ENCODE measurements around the gene HOXC4.

Gene HOXC4

GRCh38 chr12:54049108-54049507, 4.5 kb upstream of the HOXC4 start:
- in situ Hi-C loops (cut with MboI; ENCODE audit: low pct_unique_long_range_greater_than_20kb, low sequenced_read_pairs), result no loop called here
- no peak for DNase-seq

GRCh38 chr12:54050482-54050810, 3.2 kb upstream of the HOXC4 start:
- in situ Hi-C loops (cut with MboI; ENCODE audit: low pct_unique_long_range_greater_than_20kb, low sequenced_read_pairs), result no loop called here
- DNase-seq, result no peak

GRCh38 chr12:54051026-54051842, 2.4 kb upstream of the HOXC4 start:
- in situ Hi-C loops (cut with MboI; ENCODE audit: low pct_unique_long_range_greater_than_20kb, low sequenced_read_pairs), result no loop called here

GRCh38 chr12:54051874-54052437, 1.7 kb upstream of the HOXC4 start:
- no peak for DNase-seq
- in situ Hi-C loops (cut with MboI; ENCODE audit: low pct_unique_long_range_greater_than_20kb, low sequenced_read_pairs), result no loop called here

More at GRCh38 chr12:54051026-54051842, 2.4 kb upstream of the HOXC4 start:
- DNase-seq, result no peak

- DNase-seq, result no peak
- in situ Hi-C loops (cut with MboI; ENCODE audit: low pct_unique_long_range_greater_than_20kb, low sequenced_read_pairs), result no loop called here
Observed at GRCh38 chr12:54052438-54053002, 1.1 kb upstream of the HOXC4 start.

- in situ Hi-C loops (cut with MboI; ENCODE audit: low pct_unique_long_range_greater_than_20kb, low sequenced_read_pairs), result no loop called here
- no peak for DNase-seq
Observed at GRCh38 chr12:54053003-54053750, 458 bp upstream of the HOXC4 start.

- no peak for DNase-seq
- in situ Hi-C loops (cut with MboI; ENCODE audit: low pct_unique_long_range_greater_than_20kb, low sequenced_read_pairs), result no loop called here
Observed at GRCh38 chr12:54054742-54055194, 1.1 kb downstream of the HOXC4 start.

GRCh38 chr12:54055552-54055951, 1.9 kb downstream of the HOXC4 start:
- DNase-seq, result no peak
- in situ Hi-C loops (cut with MboI; ENCODE audit: low pct_unique_long_range_greater_than_20kb, low sequenced_read_pairs), result no loop called here

GRCh38 chr12:54056110-54056509, 2.5 kb downstream of the HOXC4 start:
- no peak for DNase-seq
- in situ Hi-C loops (cut with MboI; ENCODE audit: low pct_unique_long_range_greater_than_20kb, low sequenced_read_pairs), result no loop called here

GRCh38 chr12:54058128-54058768, 4.6 kb downstream of the HOXC4 start:
- in situ Hi-C loops (cut with MboI; ENCODE audit: low pct_unique_long_range_greater_than_20kb, low sequenced_read_pairs), result no loop called here
- no peak for DNase-seq

- in situ Hi-C loops (cut with MboI; ENCODE audit: low pct_unique_long_range_greater_than_20kb, low sequenced_read_pairs), result no loop called here
- DNase-seq, result no peak
Observed at GRCh38 chr12:54059668-54060067, 6.0 kb downstream of the HOXC4 start.

GRCh38 chr12:54060174-54060974, 6.7 kb downstream of the HOXC4 start:
- DNase-seq, result no peak
- in situ Hi-C loops (cut with MboI; ENCODE audit: low pct_unique_long_range_greater_than_20kb, low sequenced_read_pairs), result no loop called here

GRCh38 chr12:54060975-54061778, 7.5 kb downstream of the HOXC4 start:
- DNase-seq, result no peak
- in situ Hi-C loops (cut with MboI; ENCODE audit: low pct_unique_long_range_greater_than_20kb, low sequenced_read_pairs), result no loop called here

GRCh38 chr12:54065677-54066076, 12.0 kb downstream of the HOXC4 start:
- DNase-seq, result no peak
- in situ Hi-C loops (cut with MboI; ENCODE audit: low pct_unique_long_range_greater_than_20kb, low sequenced_read_pairs), result no loop called here

- no peak for DNase-seq
- in situ Hi-C loops (cut with MboI; ENCODE audit: low pct_unique_long_range_greater_than_20kb, low sequenced_read_pairs), result no loop called here
Observed at GRCh38 chr12:54066408-54066807, 12.8 kb downstream of the HOXC4 start.

- no peak for DNase-seq
- in situ Hi-C loops (cut with MboI; ENCODE audit: low pct_unique_long_range_greater_than_20kb, low sequenced_read_pairs), result no loop called here
Observed at GRCh38 chr12:54068418-54069070, 14.9 kb downstream of the HOXC4 start.

GRCh38 chr12:54071942-54072341, 18.3 kb downstream of the HOXC4 start:
- in situ Hi-C loops (cut with MboI; ENCODE audit: low pct_unique_long_range_greater_than_20kb, low sequenced_read_pairs), result no loop called here
- no peak for DNase-seq
